ENCODE measurements around the gene SHISAL1.

The SHISAL1 gene

GRCh38 chr22:44312766-44313165 lies at the start of gene SHISAL1:
Gene SHISAL1 (minus strand): TSS chr22:44312951. CDS start chr22:44300945, 12,006 bp downstream.
- H3K4me1 Mint-ChIP-seq, result no peaks in the 10 kb centered on the region
- no peak within 1 kb of the TSS for H3K27ac Mint-ChIP-seq (ENCODE audit: low read depth)
- no peaks in the 10 kb centered on the region for H3K36me3 Mint-ChIP-seq (ENCODE audit: insufficient read depth)
- H3K4me3 Mint-ChIP-seq, result no peak within 1 kb of the TSS
- H3K27me3 Mint-ChIP-seq, result peaks cover 6% of the 10 kb centered on the region
- no peak for ATAC-seq (replicated peaks; ENCODE audit: extremely low read depth, poor library complexity, severe bottlenecking)
- DNase-seq (ENCODE audit: low spot score in 2 of 2), result no peak
- no peaks in the 10 kb centered on the region for H3K9me3 Mint-ChIP-seq

GRCh38 chr22:44361391-44362126 lies 48.8 kb upstream of the SHISAL1 start:
- no peak for DNase-seq (ENCODE audit: low spot score in 2 of 2)
- ATAC-seq (replicated peaks; ENCODE audit: extremely low read depth, poor library complexity, severe bottlenecking), result no peak
- Mint-ChIP-seq H3K27ac (ENCODE audit: low read depth) (no peak overlapping the region), H3K27me3 (peaks cover 38% of the 10 kb centered on the region), H3K4me3 (no peak overlapping the region), H3K4me1 (no peaks in the 10 kb centered on the region), H3K36me3 (ENCODE audit: insufficient read depth) (no peaks in the 10 kb centered on the region), H3K9me3 (no peaks in the 10 kb centered on the region)

DNA sequence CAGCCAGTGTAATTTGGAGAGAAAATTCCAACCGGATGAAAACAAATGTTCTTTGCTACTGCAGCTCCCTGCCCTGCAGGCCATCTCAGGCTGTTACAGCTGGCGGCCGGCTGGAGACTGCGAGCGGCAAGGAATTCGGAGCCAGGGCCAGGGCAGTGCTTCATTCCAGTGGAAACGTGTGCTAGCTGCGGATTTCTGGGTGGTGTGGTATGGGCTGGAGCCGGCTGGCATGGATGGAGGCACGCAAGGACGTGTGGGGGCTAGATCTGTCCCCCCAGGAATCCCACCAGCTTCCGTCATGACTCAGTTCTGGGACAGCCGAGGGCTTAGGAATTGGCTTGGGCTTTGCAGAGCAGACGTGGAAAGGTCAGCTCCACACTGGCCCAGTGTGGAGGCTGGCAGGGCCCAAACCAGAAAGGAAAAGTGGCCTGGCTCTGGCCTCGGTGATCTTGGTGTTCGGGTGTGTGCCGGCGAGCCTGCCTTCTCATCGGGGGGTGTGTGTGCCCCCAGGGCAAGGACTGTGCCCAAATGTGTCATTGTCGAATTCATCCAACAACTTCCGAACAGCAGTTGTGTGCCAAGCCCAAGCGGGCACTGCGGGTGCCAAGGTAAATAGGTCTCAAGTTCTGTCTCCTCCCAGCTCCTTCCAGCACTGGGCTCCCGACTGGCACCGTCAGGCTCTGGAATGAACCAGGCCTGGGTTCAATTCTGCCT lies 48.1 kb upstream of the SHISAL1 start:
- Mint-ChIP-seq H3K36me3 (ENCODE audit: insufficient read depth) (no peaks in the 10 kb centered on the region), H3K4me1 (no peaks in the 10 kb centered on the region), H3K27ac (ENCODE audit: low read depth) (no peak overlapping the region), H3K4me3 (no peak overlapping the region), H3K27me3 (peaks cover 43% of the 10 kb centered on the region), H3K9me3 (no peaks in the 10 kb centered on the region)
- ATAC-seq (replicated peaks; ENCODE audit: extremely low read depth, poor library complexity, severe bottlenecking) (no peak), DNase-seq (ENCODE audit: low spot score in 2 of 2) (no peak)

DNA sequence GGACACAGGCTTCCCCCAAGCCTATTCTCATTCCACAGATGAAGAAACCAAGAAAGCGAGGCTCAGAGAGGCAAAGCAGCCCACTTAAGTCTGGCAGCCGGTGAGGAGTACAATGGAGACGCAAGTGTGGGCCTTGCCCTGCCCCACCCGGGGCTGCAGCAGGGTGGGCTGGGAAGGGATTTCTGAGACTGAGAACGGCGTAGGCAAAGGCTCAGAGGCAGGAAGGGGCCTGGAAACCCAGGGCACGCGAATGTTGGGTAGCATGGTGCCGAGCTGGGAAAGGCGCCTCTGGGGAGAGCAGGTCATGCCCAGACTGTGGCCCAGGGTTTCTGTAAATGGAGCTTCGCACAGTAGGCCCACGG lies 47.5 kb upstream of the SHISAL1 start:
- H3K36me3 Mint-ChIP-seq (ENCODE audit: insufficient read depth), result no peaks in the 10 kb centered on the region
- ATAC-seq (replicated peaks; ENCODE audit: extremely low read depth, poor library complexity, severe bottlenecking) (no peak), DNase-seq (ENCODE audit: low spot score in 2 of 2) (no peak)
- no peak overlapping the region for H3K4me3 Mint-ChIP-seq
- no peaks in the 10 kb centered on the region for H3K4me1 Mint-ChIP-seq
- H3K9me3 Mint-ChIP-seq, result no peaks in the 10 kb centered on the region
- H3K27ac Mint-ChIP-seq (ENCODE audit: low read depth), result no peak overlapping the region
- peaks cover 48% of the 10 kb centered on the region for H3K27me3 Mint-ChIP-seq

- DNase-seq (ENCODE audit: low spot score in 2 of 2), result no peak
- peaks cover 1% of the 10 kb centered on the region for H3K36me3 Mint-ChIP-seq (ENCODE audit: insufficient read depth)
- H3K27me3 Mint-ChIP-seq, result peaks cover 55% of the 10 kb centered on the region
- no peak overlapping the region for H3K27ac Mint-ChIP-seq (ENCODE audit: low read depth)
- no peak for ATAC-seq (replicated peaks; ENCODE audit: extremely low read depth, poor library complexity, severe bottlenecking)
- H3K4me1 Mint-ChIP-seq, result no peaks in the 10 kb centered on the region
- H3K4me3 Mint-ChIP-seq, result no peak overlapping the region
- no peaks in the 10 kb centered on the region for H3K9me3 Mint-ChIP-seq
These were observed 46.9 kb upstream of the SHISAL1 start for GRCh38 chr22:44359496-44360110.

- Mint-ChIP-seq H3K27ac (ENCODE audit: low read depth) (no peak overlapping the region), H3K4me1 (no peaks in the 10 kb centered on the region), H3K9me3 (no peaks in the 10 kb centered on the region), H3K27me3 (peaks cover 62% of the 10 kb centered on the region), H3K4me3 (no peak overlapping the region), H3K36me3 (ENCODE audit: insufficient read depth) (peaks cover 1% of the 10 kb centered on the region)
- DNase-seq (ENCODE audit: low spot score in 2 of 2), result no peak
- ATAC-seq (replicated peaks; ENCODE audit: extremely low read depth, poor library complexity, severe bottlenecking), result no peak
These were observed 46.1 kb upstream of the SHISAL1 start for GRCh38 chr22:44358709-44359440.

- no peak for DNase-seq (ENCODE audit: low spot score in 2 of 2)
- Mint-ChIP-seq H3K27me3 (peaks cover 71% of the 10 kb centered on the region), H3K9me3 (no peaks in the 10 kb centered on the region), H3K27ac (ENCODE audit: low read depth) (no peak overlapping the region), H3K4me1 (no peaks in the 10 kb centered on the region), H3K4me3 (no peak overlapping the region), H3K36me3 (ENCODE audit: insufficient read depth) (peaks cover 1% of the 10 kb centered on the region)
- ATAC-seq (replicated peaks; ENCODE audit: extremely low read depth, poor library complexity, severe bottlenecking), result no peak
These were observed 45.3 kb upstream of the SHISAL1 start for GRCh38 chr22:44357966-44358465.

GRCh38 chr22:44357296-44357965 lies 44.7 kb upstream of the SHISAL1 start:
- ATAC-seq (replicated peaks; ENCODE audit: extremely low read depth, poor library complexity, severe bottlenecking) (no peak), DNase-seq (ENCODE audit: low spot score in 2 of 2) (no peak)
- Mint-ChIP-seq H3K4me1 (no peaks in the 10 kb centered on the region), H3K4me3 (no peak overlapping the region), H3K36me3 (ENCODE audit: insufficient read depth) (peaks cover 1% of the 10 kb centered on the region), H3K27me3 (peaks cover 77% of the 10 kb centered on the region), H3K27ac (ENCODE audit: low read depth) (no peak overlapping the region), H3K9me3 (no peaks in the 10 kb centered on the region)

- H3K27ac Mint-ChIP-seq (ENCODE audit: low read depth), result no peak overlapping the region
- ATAC-seq (replicated peaks; ENCODE audit: extremely low read depth, poor library complexity, severe bottlenecking) (no peak), DNase-seq (ENCODE audit: low spot score in 2 of 2) (no peak)
- peaks cover 1% of the 10 kb centered on the region for H3K36me3 Mint-ChIP-seq (ENCODE audit: insufficient read depth)
- peaks cover 93% of the 10 kb centered on the region for H3K27me3 Mint-ChIP-seq
- peaks cover 10% of the 10 kb centered on the region for H3K4me1 Mint-ChIP-seq
- no peaks in the 10 kb centered on the region for H3K9me3 Mint-ChIP-seq
- no peak overlapping the region for H3K4me3 Mint-ChIP-seq
These were observed 42.9 kb upstream of the SHISAL1 start for GRCh38 chr22:44355716-44356070.

- Mint-ChIP-seq H3K4me1 (peaks cover 10% of the 10 kb centered on the region), H3K27ac (ENCODE audit: low read depth) (no peak overlapping the region), H3K36me3 (ENCODE audit: insufficient read depth) (peaks cover 3% of the 10 kb centered on the region), H3K4me3 (no peak overlapping the region), H3K9me3 (no peaks in the 10 kb centered on the region), H3K27me3 (peaks cover 93% of the 10 kb centered on the region)
- ATAC-seq (replicated peaks; ENCODE audit: extremely low read depth, poor library complexity, severe bottlenecking) (no peak), DNase-seq (ENCODE audit: low spot score in 2 of 2) (no peak)
These were observed 41.5 kb upstream of the SHISAL1 start for GRCh38 chr22:44354288-44354687.

- no peak overlapping the region for H3K27ac Mint-ChIP-seq (ENCODE audit: low read depth)
- H3K36me3 Mint-ChIP-seq (ENCODE audit: insufficient read depth), result peaks cover 3% of the 10 kb centered on the region
- no peak for DNase-seq (ENCODE audit: low spot score in 2 of 2)
- no peak overlapping the region for H3K4me3 Mint-ChIP-seq
- peaks cover 10% of the 10 kb centered on the region for H3K4me1 Mint-ChIP-seq
- ATAC-seq (replicated peaks; ENCODE audit: extremely low read depth, poor library complexity, severe bottlenecking), result no peak
- peaks cover 82% of the 10 kb centered on the region for H3K27me3 Mint-ChIP-seq
- no peaks in the 10 kb centered on the region for H3K9me3 Mint-ChIP-seq
These were observed 40.3 kb upstream of the SHISAL1 start for GRCh38 chr22:44353041-44353440.

Measured in central memory CD8-positive, alpha-beta T cell (primary cell).